Left ventricle myocardium inferior (tissue), 1 donor: Measurements from ENCODE around the gene CDH22. TPM values are rescaled to one million over a fixed set of nuclear protein-coding genes. Genes with fewer than 3 reads are reported as not detected.

Experiments
- DNase-seq: peaks from one replicate; pipeline ENCODE4 v3.0.0-alpha.2; 2020
- H3K27ac ChIP-seq: fragments of 200-600 bp; replicated peaks from 2 replicates; pipeline ENCODE4 v1.8.0; 2021
- H3K27me3 ChIP-seq: fragments of 200-600 bp; 2 replicates; pipeline ENCODE4 v1.8.0; 2021; ENCODE audit warnings: low read depth
- H3K36me3 ChIP-seq: fragments of 200-600 bp; 2 replicates; pipeline ENCODE4 v1.8.0; 2021
- H3K4me1 ChIP-seq: fragments of 200-600 bp; 2 replicates; pipeline ENCODE4 v1.8.0; 2021
- H3K4me3 ChIP-seq: fragments of 200-600 bp; 2 replicates; pipeline ENCODE4 v1.8.0; 2021; ENCODE audit warnings: mild to moderate bottlenecking, moderate library complexity
- H3K9me3 ChIP-seq: fragments of 200-600 bp; replicated peaks from 2 replicates; pipeline ENCODE4 v1.8.0; 2021
- intact Hi-C: fragments of 100-400 bp; cut with micrococcal nuclease; formaldehyde crosslinking; loops from one replicate; pipeline ENCODE4 v1.11.0; 2022
- total RNA-seq: library from RNA; stranded (reverse); fragmentation: NEBNext Ultra II Directional; extraction: Animal tissue kit (Norgen Biotek cat#: 25700); gene quantifications from one replicate; pipeline ENCODE4 v1.2.1, GENCODE V29; 2021
- TF ChIP-seq, protein P1 (sequence below): fragments of 200-600 bp; IDR thresholded peaks from 2 replicates; pipeline ENCODE4 v1.8.0; 2021; ENCODE audit warnings: antibody characterized with exemption, mild to moderate bottlenecking, borderline replicate concordance
- donor health status: DM: no; HTN: yes; CAD: no; lungs with severe emphysema.

The CDH22 gene
- total RNA-seq, 1 donor from 2014 or later = 2.3 TPM

DNA sequence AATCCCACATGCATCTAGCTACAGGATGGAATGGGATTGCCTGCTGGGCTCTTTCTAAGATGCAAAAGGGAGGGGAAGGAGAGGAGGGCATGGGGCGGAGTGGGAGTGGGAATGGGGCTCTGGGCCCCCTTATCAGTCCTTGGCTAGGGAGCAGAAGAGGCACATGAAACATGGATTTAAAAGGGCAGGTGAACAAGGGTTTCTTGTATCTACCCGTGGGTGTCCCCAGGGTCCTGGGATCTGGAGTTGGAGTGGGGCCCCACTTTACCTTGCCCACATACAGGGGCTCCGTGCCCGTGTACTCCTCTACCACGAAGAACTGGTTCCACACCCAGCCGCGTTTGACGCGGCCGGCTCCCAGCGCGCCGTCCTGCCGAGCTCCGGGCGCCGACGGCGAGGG, 57.5 kb downstream of the CDH22 start:
- DNase-seq = no peak
- no peak overlapping the region for H3K27ac ChIP-seq
- intact Hi-C loops = no loop called here
- H3K4me3 ChIP-seq = no peak overlapping the region
- TF ChIP-seq, protein P1, sequence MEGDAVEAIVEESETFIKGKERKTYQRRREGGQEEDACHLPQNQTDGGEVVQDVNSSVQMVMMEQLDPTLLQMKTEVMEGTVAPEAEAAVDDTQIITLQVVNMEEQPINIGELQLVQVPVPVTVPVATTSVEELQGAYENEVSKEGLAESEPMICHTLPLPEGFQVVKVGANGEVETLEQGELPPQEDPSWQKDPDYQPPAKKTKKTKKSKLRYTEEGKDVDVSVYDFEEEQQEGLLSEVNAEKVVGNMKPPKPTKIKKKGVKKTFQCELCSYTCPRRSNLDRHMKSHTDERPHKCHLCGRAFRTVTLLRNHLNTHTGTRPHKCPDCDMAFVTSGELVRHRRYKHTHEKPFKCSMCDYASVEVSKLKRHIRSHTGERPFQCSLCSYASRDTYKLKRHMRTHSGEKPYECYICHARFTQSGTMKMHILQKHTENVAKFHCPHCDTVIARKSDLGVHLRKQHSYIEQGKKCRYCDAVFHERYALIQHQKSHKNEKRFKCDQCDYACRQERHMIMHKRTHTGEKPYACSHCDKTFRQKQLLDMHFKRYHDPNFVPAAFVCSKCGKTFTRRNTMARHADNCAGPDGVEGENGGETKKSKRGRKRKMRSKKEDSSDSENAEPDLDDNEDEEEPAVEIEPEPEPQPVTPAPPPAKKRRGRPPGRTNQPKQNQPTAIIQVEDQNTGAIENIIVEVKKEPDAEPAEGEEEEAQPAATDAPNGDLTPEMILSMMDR = no peak
- H3K4me1 ChIP-seq = peaks cover 5% of the 10 kb centered on the region
- H3K27me3 ChIP-seq = peaks cover 94% of the 10 kb centered on the region
- H3K9me3 ChIP-seq = no peaks in the 10 kb centered on the region
- no peaks in the 10 kb centered on the region for H3K36me3 ChIP-seq

DNA sequence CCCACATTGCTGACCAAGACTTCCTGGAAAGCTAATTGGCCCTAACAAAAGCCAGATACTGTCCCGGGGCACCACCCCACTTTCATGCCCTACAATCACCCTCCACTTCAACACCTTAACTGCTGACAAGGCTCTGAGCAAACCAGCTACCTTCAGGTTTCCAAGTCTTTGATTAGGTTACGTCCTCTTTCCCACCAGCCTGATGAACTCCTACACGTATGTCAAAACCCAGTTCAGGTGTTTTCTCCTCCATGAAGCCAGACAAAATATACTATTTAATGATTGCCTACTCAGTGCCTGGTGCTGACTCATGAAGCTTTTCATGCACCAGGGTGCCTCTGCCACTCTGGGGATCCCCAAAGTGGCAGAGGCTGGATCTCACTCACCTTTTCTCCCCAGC, 58.6 kb downstream of the CDH22 start:
- H3K4me1 ChIP-seq = no peaks in the 10 kb centered on the region
- DNase-seq = no peak
- H3K27ac ChIP-seq = no peak overlapping the region
- no peaks in the 10 kb centered on the region for H3K9me3 ChIP-seq
- TF ChIP-seq, protein P1 = no peak
- no peaks in the 10 kb centered on the region for H3K36me3 ChIP-seq
- H3K4me3 ChIP-seq = no peak overlapping the region
- H3K27me3 ChIP-seq = peaks cover 95% of the 10 kb centered on the region
- intact Hi-C loops = no loop called here

DNA sequence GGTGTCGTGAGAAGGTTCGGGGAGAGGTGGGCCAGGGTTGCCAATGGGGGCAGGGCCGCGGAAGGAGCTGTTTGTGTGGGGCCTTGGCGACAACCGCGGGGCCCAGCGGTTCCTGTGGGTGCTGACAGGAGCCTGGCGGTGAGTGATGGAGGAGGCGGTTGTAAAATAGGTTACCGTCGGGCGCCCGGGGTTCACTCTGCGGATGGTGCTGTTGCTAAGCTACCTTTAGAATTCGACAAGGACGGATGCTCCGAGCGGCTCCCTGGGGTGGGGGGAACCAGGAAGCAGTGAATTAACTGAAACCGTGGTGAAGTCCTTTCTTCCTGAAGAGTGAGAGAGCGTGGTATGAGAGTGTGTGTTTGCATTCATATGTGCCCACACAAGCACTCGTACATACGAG, 61.7 kb downstream of the CDH22 start:
- H3K27me3 ChIP-seq = peaks cover 95% of the 10 kb centered on the region
- H3K36me3 ChIP-seq = no peaks in the 10 kb centered on the region
- intact Hi-C loops = no loop called here
- no peaks in the 10 kb centered on the region for H3K9me3 ChIP-seq
- TF ChIP-seq, protein P1 = no peak
- H3K4me1 ChIP-seq = no peaks in the 10 kb centered on the region
- H3K27ac ChIP-seq = no peak overlapping the region
- H3K4me3 ChIP-seq = no peak overlapping the region
- no peak for DNase-seq

DNA sequence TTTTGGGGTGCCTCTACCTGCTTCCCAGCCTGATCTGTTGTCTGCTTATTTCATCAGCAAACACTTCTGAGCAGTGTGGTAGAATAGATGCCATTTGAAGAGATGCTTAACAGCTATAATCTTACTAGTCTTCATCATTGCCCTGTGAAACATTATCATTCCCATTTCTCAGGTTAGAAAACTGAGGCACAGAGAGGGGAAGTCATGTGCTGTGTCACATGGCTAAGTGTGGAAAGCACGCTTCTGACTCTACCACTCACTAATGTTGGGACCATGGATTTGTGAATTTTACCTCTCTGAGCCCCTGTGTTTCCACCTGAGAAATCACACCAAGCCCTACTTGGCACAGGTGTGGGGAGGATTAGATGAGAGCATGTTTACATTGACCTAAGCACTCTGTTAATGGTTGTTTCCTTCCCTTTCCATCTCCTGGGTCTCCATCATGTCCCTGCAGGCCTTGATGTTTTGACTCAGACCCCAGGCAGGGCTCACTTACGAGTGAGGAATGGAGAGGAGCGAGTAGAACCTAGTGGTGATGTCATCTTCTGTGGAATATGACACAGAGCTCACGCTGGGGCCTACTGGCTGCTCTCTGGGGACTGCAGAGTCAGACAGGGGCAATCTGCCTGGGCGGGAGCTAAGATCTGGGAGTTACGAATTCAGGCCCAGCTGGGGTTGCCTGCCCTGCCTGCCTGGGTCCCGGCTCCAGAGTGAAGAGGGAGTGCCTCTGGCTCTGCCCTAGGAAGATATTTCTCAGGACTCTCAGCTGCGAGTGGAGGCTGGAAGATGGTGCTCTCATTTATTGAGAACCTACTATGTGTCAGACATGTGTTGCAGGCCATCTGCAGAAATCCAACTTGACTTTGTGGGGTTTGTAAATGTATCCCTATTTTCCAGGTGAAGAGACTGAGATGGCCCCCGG, 64.3 kb downstream of the CDH22 start:
- H3K27ac ChIP-seq = no peak overlapping the region
- no peak overlapping the region for H3K4me3 ChIP-seq
- no peaks in the 10 kb centered on the region for H3K4me1 ChIP-seq
- no peaks in the 10 kb centered on the region for H3K36me3 ChIP-seq
- H3K27me3 ChIP-seq = peaks cover 95% of the 10 kb centered on the region
- intact Hi-C loops = no loop called here
- H3K9me3 ChIP-seq = no peaks in the 10 kb centered on the region
- DNase-seq = no peak
- TF ChIP-seq, protein P1 = no peak

DNA sequence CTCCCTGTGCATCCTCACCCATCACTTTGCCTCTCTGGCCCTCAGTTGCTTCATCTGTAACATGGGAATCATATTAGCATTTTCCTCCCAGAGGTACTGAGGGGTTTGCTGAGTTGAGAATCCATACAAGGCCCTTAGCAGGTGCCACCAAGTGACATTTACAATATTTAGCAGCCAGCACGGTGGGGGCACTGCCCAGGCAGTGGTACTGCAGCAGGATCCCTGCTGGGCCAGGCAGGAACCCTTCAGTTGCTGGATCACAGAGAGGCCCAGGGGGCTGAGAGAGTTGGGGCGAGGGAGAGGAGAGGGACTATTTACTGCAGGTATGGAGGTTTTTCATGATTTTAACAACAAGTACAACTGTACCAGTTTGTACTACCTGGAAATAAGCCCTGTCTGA, 65.9 kb downstream of the CDH22 start:
- H3K36me3 ChIP-seq = no peaks in the 10 kb centered on the region
- H3K9me3 ChIP-seq = no peaks in the 10 kb centered on the region
- DNase-seq = no peak
- H3K27me3 ChIP-seq = peaks cover 94% of the 10 kb centered on the region
- H3K4me1 ChIP-seq = no peaks in the 10 kb centered on the region
- no peak overlapping the region for H3K4me3 ChIP-seq
- intact Hi-C loops = no loop called here
- no peak overlapping the region for H3K27ac ChIP-seq
- TF ChIP-seq, protein P1 = no peak
